Measurements from ENCODE around the gene THUMPD3. TPM values are rescaled to one million over a fixed set of nuclear protein-coding genes. Genes with fewer than 3 reads are reported as not detected.

Gene THUMPD3
- total and polyA plus RNA-seq, 2 of the 4 experiments (the other 2 are of a cell fraction), result 28.2 to 43.9 TPM

DNA sequence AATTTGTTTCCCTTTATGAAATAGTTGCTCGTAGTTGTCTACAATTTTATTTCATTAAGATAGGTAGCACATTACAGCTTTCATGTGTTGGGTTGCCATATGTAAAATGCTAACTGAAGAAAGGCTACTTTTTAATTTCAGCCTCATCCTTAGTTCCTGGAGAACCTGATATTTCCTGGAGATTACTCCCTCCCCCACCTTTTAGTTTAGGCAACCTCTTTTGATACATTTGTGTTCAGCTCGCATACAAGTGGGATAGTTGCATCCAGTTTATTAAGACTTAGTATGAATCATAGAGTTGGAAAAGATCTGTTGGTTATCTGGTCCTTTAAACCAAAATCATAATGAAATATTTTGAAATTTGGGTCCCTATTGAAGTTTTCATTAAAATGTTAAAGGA, 40.6 kb downstream of the THUMPD3 start:
- Histone ChIP-seq H3K14ac (replicated peaks; ENCODE audit: low read depth, low read length) (no peak overlapping the region), H2AK9ac (replicated peaks; ENCODE audit: low read depth, low read length, poor library complexity) (no peak overlapping the region), H3K9me3 (ENCODE audit: control insufficient read depth, insufficient read depth, low read length) (no peaks in the 10 kb centered on the region), H3K9me1 (ENCODE audit: insufficient read depth, low read length) (peaks cover 8% of the 10 kb centered on the region; the same call in 1 of the 2 replicates), H2BK20ac (ENCODE audit: low read depth, low read length) (no peak overlapping the region), H3K4me2 (ENCODE audit: low read depth, low read length) (peak overlapping the region; percentile 43), H4K8ac (ENCODE audit: low read depth in 2 of 2, low read length in 2 of 2) (no peak overlapping the region), H2BK15ac (ENCODE audit: low read depth, low read length) (no peak overlapping the region), H2AFZ (replicated peaks; ENCODE audit: low read length, poor library complexity) (no peak overlapping the region), H3K23ac (ENCODE audit: low read depth, low read length) (no peak overlapping the region), H3K79me1 (ENCODE audit: low read depth in 1 of 2, low read length in 2 of 2) (peaks cover 0 to 24% of the 10 kb centered on the region in 2 experiments; a peak in 2 of 4 replicates), H3K36me3 (ENCODE audit: control insufficient read depth, insufficient read depth, low read length) (no peaks in the 10 kb centered on the region), H3K4me3 (ENCODE audit: insufficient read depth, low read depth, low read length) (no peak overlapping the region), H2BK120ac (ENCODE audit: low read depth, low read length) (no peak overlapping the region), H4K20me1 (ENCODE audit: insufficient read depth, low read length) (peaks cover 100% of the 10 kb centered on the region), H3K56ac (ENCODE audit: extremely low read depth, insufficient read depth, low read length) (no peak overlapping the region), H3K9ac (ENCODE audit: low read depth, low read length) (no peak overlapping the region), H4K91ac (ENCODE audit: insufficient read depth, low read depth, low read length) (no peak overlapping the region), H3K27ac (ENCODE audit: insufficient read depth, low read length) (no peak overlapping the region), H2AK5ac (ENCODE audit: low read depth, low read length) (no peak overlapping the region), H3K18ac (ENCODE audit: low read depth, low read length) (no peak overlapping the region), H3K27me3 (ENCODE audit: control insufficient read depth, insufficient read depth, low read length) (no peaks in the 10 kb centered on the region), H3K4me1 (ENCODE audit: control insufficient read depth, insufficient read depth, low read length) (peaks cover 9% of the 10 kb centered on the region), H2BK5ac (ENCODE audit: low read depth, low read length, poor library complexity, severe bottlenecking) (no peak overlapping the region), H3K4ac (ENCODE audit: low read depth, low read length) (no peak overlapping the region), H4K5ac (ENCODE audit: low read depth, low read length) (no peak overlapping the region)
- BruUV-seq (replicated peaks), result no TSS peak
- ChIA-PET POLR2A (ENCODE audit: unreplicated experiment) (interaction anchor here (0.6 kb wide), 1 partner anchor 31 kb away, joined by 4 read pairs; no protein-coding TSS in a partner anchor), CTCF (interaction anchor here (1.3 kb wide), 1 partner anchor 32 kb away, joined by 4 read pairs; no protein-coding TSS in a partner anchor)
- TF ChIP-seq SMC3 (IDR thresholded peaks at IDR 0.05; ENCODE audit: low read depth, low read length) (no peak), MAZ (IDR thresholded peaks at IDR 0.05; ENCODE audit: borderline replicate concordance, low read depth, low read length) (no peak), MAFK (IDR thresholded peaks at IDR 0.05; ENCODE audit: low read depth, low read length) (no peak), RAD21 (IDR thresholded peaks at IDR 0.05; ENCODE audit: low read length) (no peak), NFE2L2 (IDR thresholded peaks at IDR 0.05; ENCODE audit: low read depth, low read length) (no peak), BHLHE40 (IDR thresholded peaks at IDR 0.05; ENCODE audit: low read depth, low read length) (no peak), RFX5 (IDR thresholded peaks at IDR 0.05; ENCODE audit: low read depth, low read length) (no peak), CEBPB (IDR thresholded peaks at IDR 0.05; ENCODE audit: low read depth, low read length) (no peak), FOS (IDR thresholded peaks at IDR 0.05; ENCODE audit: low read depth, low read length) (no peak), CHD1 (IDR thresholded peaks at IDR 0.05; ENCODE audit: low read depth, low read length) (no peak)
- TF ChIP-seq, protein P1, sequence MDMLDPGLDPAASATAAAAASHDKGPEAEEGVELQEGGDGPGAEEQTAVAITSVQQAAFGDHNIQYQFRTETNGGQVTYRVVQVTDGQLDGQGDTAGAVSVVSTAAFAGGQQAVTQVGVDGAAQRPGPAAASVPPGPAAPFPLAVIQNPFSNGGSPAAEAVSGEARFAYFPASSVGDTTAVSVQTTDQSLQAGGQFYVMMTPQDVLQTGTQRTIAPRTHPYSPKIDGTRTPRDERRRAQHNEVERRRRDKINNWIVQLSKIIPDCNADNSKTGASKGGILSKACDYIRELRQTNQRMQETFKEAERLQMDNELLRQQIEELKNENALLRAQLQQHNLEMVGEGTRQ (IDR thresholded peaks at IDR 0.05; ENCODE audit: low read depth, low read length), result no peak
- TF ChIP-seq, protein P2, sequence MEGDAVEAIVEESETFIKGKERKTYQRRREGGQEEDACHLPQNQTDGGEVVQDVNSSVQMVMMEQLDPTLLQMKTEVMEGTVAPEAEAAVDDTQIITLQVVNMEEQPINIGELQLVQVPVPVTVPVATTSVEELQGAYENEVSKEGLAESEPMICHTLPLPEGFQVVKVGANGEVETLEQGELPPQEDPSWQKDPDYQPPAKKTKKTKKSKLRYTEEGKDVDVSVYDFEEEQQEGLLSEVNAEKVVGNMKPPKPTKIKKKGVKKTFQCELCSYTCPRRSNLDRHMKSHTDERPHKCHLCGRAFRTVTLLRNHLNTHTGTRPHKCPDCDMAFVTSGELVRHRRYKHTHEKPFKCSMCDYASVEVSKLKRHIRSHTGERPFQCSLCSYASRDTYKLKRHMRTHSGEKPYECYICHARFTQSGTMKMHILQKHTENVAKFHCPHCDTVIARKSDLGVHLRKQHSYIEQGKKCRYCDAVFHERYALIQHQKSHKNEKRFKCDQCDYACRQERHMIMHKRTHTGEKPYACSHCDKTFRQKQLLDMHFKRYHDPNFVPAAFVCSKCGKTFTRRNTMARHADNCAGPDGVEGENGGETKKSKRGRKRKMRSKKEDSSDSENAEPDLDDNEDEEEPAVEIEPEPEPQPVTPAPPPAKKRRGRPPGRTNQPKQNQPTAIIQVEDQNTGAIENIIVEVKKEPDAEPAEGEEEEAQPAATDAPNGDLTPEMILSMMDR (conservative IDR thresholded peaks at IDR 0.05; ENCODE audit: low read depth, low read length), result no peak
- TF ChIP-seq, protein P3, sequence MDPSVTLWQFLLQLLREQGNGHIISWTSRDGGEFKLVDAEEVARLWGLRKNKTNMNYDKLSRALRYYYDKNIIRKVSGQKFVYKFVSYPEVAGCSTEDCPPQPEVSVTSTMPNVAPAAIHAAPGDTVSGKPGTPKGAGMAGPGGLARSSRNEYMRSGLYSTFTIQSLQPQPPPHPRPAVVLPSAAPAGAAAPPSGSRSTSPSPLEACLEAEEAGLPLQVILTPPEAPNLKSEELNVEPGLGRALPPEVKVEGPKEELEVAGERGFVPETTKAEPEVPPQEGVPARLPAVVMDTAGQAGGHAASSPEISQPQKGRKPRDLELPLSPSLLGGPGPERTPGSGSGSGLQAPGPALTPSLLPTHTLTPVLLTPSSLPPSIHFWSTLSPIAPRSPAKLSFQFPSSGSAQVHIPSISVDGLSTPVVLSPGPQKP (IDR thresholded peaks at IDR 0.05; ENCODE audit: borderline replicate concordance, low read depth, low read length), result no peak
- dilution Hi-C loops (cut with HindIII; ENCODE audit: low sequenced_read_pairs, unreplicated experiment) (no loop called here), in situ Hi-C loops (cut with MboI; ENCODE audit: low sequenced_read_pairs) (no loop called here), intact Hi-C loops (cut with micrococcal nuclease) (no loop called here)
- WGBS, 2 experiments (ENCODE audit: extremely low coverage in 2 of 2, insufficient read length in 1 of 2), result no CpG with 5 or more reads among the region's 2 CpGs
- DNase-seq, result no peak
- ATAC-seq (ENCODE audit: low read depth), result no peak

All from IMR-90 (cell line).